BE2C (cell line): ENCODE measurements around the gene ANGPTL4.

Source experiments
- DNase-seq: peaks from one replicate; pipeline ENCODE4 v3.0.0-alpha.2; 2020
- H3K27me3 ChIP-seq: fragments of 250-450 bp; sonication (Bioruptor Pico); 2 replicates; pipeline ENCODE4 v1.5.1; 2020; ENCODE audit warnings: mild to moderate bottlenecking
- H3K36me3 ChIP-seq: fragments of 250-450 bp; sonication (Bioruptor Pico); 2 replicates; pipeline ENCODE4 v1.5.1; 2020; ENCODE audit warnings: mild to moderate bottlenecking
- H3K4me1 ChIP-seq: fragments of 250-450 bp; sonication (Bioruptor Pico); 2 replicates; pipeline ENCODE4 v1.5.1; 2020
- H3K4me3 ChIP-seq: 2 replicates; pipeline ENCODE4 v1.5.1; 2011; ENCODE audit warnings: low read depth, low read length
- H3K9me3 ChIP-seq: fragments of 250-450 bp; sonication (Bioruptor Pico); 2 replicates; pipeline ENCODE4 v1.5.1; 2020
- CTCF ChIP-seq: IDR thresholded peaks from 2 replicates; pipeline ENCODE4 v1.5.1; 2012; ENCODE audit warnings: mild to moderate bottlenecking, low read depth, low read length

Gene ANGPTL4

GRCh38 chr19:8386990-8387389 lies 23.0 kb downstream of the ANGPTL4 start:
- no peak overlapping the region for H3K4me3 ChIP-seq
- H3K4me1 ChIP-seq = 0 out of 2 replicates have a peak, but pooled peaks cover 4% of the 10 kb centered on the region
- TF ChIP-seq CTCF = no peak
- H3K27me3 ChIP-seq = no peaks in the 10 kb centered on the region
- DNase-seq = no peak
- H3K9me3 ChIP-seq = no peaks in the 10 kb centered on the region
- no peaks in the 10 kb centered on the region for H3K36me3 ChIP-seq

- H3K27me3 ChIP-seq = no peaks in the 10 kb centered on the region
- H3K36me3 ChIP-seq = no peaks in the 10 kb centered on the region
- H3K9me3 ChIP-seq = no peaks in the 10 kb centered on the region
- H3K4me1 ChIP-seq = 0 out of 2 replicates have a peak, but pooled peaks cover 4% of the 10 kb centered on the region
- no peak for DNase-seq
- TF ChIP-seq CTCF = no peak
- H3K4me3 ChIP-seq = no peak overlapping the region
These were observed 24.0 kb downstream of the ANGPTL4 start for GRCh38 chr19:8387688-8388611.

GRCh38 chr19:8388612-8388958 lies 24.6 kb downstream of the ANGPTL4 start:
- no peak overlapping the region for H3K4me3 ChIP-seq
- no peak for TF ChIP-seq CTCF
- H3K27me3 ChIP-seq = no peaks in the 10 kb centered on the region
- H3K36me3 ChIP-seq = no peaks in the 10 kb centered on the region
- no peaks in the 10 kb centered on the region for H3K9me3 ChIP-seq
- no peak for DNase-seq
- 0 out of 2 replicates have a peak, but pooled peaks cover 4% of the 10 kb centered on the region for H3K4me1 ChIP-seq

- Histone ChIP-seq H3K9me3 (no peaks in the 10 kb centered on the region), H3K4me3 (peak within 1 kb of the TSS; percentile 68), H3K4me1 (0 out of 2 replicates have a peak, but pooled peaks cover 4% of the 10 kb centered on the region), H3K27me3 (no peaks in the 10 kb centered on the region), H3K36me3 (no peaks in the 10 kb centered on the region)
- peak; percentile 98 for DNase-seq
- no peak for TF ChIP-seq CTCF
These were observed 26.1 kb downstream of the ANGPTL4 start, which contains the start of gene RAB11B for GRCh38 chr19:8389891-8390616. TSS of gene RAB11B (plus strand) at chr19:8390360. CDS start at chr19:8390417, 57 bp downstream.

GRCh38 chr19:8390617-8390981 lies 26.6 kb downstream of the ANGPTL4 start:
- Histone ChIP-seq H3K4me3 (peak overlapping the region; percentile 68), H3K36me3 (no peaks in the 10 kb centered on the region; the same call in 1 of the 2 replicates), H3K27me3 (no peaks in the 10 kb centered on the region), H3K4me1 (0 out of 2 replicates have a peak, but pooled peaks cover 4% of the 10 kb centered on the region), H3K9me3 (no peaks in the 10 kb centered on the region)
- TF ChIP-seq CTCF = no peak
- DNase-seq = peak; percentile 99
